COR-L47 (cell line): ENCODE results near the gene LEP.
"Not testable (repeated sequence)": the region's sequence is repeated elsewhere in the genome, so short reads cannot be mapped to it uniquely, and the experiment has no call there.

Source experiments
- DNase-seq: peaks from one replicate; lab custom pipeline; 2025; lab: John Stamatoyannopoulos, UW

The LEP gene

DNA sequence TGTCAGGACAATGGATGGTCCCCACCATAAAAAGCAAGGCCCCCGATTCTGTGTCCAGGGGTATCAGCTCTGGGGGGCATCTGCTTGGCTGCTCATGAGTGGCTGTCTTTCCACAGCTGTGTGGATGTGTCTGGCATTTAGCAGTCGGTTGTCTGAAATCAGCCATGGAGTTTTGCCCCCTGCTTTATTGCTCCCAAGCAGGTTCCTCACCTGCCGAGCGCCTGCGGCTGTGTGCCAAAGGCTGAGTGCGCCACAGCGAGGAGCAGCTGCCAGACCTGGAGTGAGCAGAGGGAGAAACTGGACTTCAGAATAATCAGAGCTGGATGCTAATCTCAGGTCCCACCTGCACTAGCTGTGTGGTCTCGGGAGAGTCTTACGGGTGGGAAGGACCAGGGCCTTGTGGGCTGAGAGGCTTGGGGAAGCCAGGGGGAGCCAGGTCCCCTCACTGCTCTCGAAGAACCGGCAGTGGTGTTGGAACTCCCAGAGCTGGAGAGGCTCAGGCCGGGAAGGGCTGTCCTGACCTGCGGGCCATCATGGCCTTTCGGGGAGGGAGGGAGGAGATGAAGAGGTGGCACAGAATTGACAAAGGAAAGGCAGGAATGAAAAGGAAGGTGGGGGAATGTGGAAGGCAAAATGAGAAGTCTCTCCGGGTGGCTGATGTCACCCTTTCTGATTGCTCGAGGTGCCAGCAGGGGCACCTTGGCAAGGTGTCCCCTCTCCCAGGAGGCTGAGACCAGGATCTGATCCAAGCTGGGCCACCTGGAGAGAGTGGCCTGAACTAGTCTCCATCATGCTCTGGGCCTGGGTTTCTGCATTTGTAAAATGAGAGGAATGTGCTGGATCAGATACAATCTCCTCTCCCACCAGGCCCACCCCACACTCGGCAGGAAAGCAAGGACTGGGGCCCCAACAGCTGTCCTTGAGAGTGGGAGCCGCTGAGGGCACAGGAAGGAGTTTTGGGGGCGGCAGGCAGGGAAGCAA, 30.2 kb upstream of the LEP start:
- DNase-seq, result peak; percentile 62

DNA sequence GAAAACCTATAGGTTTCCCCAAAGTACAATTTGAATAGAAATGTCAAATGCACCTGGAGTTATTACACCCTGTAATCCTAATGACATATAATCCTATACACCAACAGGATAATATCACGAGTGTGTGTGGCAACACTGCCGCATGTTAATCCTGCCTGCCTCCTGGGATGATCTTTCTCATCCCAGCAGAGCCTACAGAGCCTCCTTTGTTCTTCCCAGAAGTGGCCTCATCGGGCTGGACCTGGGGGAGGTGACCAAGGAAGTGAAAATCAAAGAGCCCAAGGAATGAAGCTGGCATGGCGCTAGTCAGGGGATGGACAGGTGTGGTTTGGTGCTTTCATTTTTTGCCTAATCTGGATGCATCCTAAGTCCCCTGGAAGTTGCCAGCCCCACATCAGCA, 29.5 kb upstream of the LEP start:
- DNase-seq, result no peak

DNA sequence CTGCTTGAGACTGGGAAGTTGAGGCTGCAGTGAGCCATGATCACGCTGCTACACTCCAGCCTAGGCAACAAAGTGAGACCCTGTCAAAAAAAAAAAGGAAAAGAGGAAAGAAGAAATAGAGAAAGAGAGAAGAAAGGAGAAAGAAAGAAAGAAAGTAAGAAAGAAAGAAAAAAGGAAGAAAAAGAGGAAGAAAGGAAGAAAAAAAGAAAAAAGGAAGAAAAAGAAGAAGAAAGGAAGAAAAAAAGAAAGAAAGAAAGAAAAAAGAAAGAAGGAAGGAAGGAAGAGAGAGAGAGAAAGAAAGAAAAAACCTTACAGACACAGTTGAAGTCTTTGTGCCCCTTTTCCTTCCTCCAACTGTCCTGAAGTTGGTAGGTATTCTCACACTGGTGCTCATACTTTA, 26.6 kb upstream of the LEP start:
- DNase-seq, result no peak

DNA sequence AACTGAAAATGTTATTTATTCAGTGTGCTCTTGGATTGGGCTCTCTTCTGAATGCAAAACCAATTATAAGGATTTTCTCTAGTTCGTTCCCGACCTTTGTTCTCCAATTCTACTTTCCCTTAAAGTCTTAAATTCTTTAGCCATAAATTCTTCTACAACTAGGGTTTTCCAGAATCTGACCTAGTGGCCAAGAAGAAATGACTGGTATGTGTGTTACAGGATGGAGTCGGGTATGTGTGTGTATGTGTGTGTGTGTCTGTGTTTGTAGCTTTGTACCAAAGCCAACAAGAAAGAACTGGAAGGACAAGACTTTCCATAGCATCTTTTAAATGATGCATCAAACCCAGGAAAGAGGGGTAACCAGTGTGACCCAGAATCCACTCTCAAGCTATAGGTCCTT, 25.8 kb upstream of the LEP start:
- DNase-seq, result no peak

DNA sequence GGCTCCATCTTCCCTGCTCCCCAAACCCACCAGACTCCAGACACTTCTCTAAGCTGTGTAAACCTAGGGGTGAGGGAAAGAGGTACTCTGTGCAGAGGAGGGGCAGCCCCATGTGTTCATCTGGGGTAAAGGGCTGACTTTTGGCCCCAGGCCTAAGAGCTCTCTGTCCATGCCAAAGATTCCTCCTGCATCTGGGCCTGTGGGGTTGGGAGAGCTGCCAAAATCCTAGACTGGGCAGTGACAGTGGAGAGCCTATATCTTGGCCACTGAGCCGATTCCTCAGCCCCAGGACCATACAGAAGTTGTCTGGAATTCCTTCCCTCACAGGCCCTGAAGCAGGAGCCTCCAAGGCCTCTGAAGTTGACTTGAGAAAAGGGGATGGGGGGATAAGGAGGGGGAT, 25.3 kb upstream of the LEP start:
- no peak for DNase-seq

DNA sequence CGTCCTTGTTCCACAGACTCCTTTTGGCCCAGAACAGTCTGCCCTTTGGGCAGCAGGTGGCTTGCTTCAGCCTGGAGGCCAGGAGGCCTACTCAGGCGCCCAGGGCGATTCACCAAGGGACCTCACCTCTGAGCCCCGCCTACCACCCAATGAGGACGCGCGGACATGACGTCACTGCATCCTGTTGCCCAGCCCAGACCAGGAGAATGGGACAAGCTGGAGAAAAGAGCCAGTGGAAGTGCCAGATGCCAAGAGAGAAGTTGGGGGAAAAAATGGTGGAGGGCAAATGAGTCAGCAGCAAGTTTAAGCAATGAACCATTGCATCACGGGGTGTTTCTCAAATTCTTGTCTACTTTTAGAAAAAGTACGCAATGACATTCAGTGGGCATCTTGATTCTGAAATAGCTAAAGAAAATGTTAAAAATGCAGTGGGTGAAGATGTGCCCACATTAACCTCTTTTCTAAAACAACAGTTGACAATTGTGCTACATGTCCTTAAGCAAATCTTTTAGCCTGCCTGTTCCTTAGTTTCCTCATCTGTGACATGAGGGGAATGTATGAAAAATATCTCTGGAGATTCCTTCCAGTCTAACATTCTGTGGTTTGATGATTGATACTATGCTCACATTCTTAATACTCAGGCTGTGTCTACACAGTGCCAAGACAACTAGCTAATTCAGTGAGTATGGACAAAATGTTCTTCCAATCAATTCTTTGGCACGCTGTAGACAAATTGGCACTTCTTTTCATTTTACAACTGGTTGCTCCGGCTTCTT, 23.9 kb upstream of the LEP start:
- no peak for DNase-seq

DNA sequence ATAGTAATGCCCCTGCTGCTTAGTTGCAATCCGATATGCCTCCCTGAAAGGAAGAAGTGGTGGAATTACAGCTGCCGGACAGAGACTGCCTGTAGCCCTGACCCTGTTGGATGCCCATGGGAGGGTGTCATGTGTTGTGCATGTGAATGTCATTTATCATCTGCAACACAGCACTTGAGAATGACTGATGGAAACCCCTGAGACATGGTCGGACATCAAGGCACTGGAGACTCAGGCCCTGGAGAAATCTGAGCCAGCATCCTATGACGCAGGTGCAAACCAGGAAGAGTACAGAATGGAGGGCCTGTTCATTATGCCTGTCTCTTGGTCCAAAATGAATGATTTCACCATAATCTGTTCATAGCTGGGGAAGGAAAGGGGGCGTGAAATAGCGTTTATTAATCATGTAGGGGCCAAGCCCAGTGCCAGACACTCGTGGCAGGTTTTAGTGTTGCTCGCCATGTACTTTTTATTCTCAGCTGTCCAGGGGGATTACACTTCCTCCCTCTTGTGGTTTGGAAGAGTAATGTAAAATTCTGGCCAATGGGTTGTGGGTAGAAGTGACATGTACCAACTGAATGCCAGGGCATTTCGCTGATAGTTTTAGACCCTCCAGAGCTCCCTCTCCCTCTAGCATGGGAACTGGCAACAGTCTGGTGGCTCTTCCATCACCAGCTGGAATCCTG, 23.0 kb upstream of the LEP start:
- no peak for DNase-seq

DNA sequence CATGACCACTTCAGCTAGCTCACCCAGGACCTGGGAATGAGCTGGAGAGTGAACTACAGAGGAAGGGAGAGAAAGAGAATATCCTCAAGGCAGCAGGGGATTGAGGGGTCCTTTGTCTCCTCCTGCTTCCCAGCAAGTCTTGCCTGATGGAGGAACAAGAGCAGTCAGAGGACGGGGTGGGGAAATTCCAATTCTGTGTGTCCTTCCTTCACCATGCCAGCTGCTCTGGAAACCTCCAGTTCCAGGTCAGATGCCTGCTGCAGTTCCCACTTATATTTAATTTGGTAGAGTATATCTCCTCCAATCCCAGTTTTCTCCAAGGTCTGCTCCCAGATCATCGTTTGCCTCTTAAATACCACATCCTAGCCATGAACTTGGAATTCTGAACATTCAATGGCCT, 21.4 kb upstream of the LEP start:
- no peak for DNase-seq

DNA sequence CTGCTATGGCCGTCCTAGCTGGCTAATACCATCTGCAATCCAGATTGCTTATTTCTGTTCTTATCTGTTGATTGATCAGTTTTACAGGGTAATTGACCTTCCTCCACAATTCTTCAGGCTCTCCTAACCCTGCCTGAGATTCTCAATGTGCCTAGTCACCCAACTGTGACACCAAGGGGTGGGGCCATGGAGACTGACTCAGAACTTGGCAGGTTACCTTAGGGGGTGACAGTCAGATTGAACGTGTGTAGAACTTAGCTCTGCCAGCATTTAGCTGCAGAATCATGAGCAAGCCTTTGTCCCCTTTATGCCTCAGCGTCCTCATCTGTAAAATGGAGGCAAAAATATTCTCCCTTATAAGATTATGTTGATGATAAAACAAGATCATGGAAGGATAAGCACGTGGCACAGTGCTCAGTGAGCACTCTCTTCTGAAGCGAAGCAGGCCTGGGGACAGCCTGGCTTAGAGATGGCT, 19.1 kb upstream of the LEP start:
- no peak for DNase-seq

DNA sequence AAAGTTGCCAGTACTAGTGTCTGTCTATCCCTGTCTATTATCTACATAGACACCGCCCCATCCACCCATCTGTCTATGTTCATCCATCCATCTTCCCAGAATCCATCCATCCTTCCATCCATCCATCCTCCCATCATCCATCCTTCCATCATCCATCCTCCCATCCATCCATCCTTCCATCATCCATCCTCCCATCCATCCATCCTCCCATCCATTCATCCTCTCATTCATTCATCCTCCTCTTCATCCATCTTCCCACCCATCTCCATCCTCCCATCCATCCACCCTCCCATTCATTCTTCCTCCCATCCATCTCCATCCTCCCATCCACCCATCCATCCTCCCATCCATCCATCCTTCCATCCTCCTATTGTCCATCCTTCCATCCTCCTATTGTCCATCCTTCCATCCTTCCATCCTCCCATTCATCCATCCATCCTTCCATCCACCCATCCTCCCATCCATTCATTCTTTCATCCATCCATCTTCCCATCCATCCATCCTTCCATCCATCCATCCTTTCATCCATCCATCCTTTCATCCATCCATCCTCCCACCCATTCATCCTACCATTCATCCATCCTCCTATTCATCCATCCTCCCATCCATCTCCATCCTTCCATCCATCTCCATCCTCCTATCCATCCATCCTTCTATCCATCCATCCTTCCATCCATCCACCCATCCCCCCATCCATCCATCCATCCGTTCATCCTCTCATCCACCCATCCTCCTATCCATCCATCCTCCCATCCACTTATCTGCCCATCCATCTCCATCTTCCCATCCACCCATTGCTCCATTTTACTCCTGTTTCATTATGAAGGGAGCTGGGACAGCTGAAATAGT, 14.7 kb upstream of the LEP start:
- DNase-seq, result no peak

DNA sequence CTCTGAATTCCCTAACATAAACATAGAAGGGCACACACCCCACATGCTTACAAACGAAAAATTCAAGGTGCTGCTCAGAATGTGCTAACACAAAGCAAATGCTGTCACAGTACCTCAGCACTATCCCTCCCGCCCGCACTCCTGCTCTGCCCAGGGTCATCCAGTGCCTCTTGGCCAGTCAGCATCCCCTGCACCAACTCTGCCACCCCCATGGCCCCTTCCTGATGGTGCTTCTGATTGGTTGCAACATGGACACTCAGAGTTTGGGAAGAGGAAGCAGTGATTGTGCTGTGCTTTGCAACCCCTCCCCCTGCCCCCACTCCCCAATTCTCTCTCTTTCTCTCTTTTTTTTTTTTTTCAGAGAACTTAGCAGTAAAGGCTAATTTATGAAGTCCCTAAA, 13.8 kb upstream of the LEP start:
- no peak for DNase-seq

DNA sequence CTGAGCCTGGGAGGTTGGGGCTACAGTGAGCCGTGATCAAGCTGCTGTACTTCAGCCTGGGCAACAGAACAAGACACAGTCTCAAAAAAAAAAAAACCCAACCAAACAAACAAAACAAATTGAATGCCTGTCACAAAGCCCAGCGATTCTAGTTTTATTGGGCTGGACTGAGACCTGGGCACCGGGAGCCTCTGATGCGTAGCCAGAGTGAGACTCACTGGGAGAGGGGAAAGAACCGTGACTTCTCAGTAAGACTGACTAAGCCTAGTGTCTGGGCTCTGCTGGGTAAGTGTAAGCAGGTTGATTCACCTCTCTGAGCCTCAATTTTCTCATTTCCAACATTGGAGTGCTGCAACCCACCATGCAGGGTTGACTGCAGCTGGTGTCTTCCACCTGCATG, 10.1 kb upstream of the LEP start:
- no peak for DNase-seq

DNA sequence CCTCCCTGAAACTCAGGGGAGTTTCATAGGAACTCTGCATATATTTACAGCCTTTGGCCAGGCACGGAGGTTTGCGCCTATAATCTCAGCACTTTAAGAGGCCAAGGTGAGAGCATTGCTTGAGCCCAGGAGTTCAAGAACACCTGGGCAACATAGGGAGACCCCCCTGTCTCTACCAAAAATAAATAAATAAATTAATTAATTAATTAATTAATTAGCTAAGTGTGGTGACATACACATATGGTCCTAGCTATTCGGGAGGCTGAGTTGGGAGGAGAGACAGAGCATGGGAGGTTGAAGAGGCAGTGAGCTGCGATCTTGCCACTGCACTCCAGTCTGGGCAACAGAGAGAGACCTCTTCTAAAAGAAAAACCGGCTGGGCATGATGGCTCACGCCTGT, 9.4 kb upstream of the LEP start:
- DNase-seq, result no peak

DNA sequence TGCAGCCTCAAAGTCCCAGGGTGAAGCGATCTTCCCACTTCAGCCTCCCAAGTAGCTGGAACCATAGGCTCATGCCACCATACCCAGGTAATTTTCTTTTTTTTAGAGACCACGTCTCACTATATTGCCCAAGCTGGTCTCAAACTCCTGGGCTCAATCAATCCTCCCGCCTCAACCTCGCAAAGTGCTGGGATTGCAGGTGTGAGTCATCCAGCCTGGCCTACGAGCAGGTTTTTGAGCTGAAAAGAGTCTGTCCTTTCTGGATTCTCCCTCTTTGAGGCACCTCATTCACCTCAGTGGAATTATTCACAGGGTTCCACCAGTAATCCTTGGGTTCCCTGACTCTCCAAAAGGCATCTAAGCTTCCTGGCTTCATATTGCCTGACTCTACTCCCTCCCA, 7.6 kb upstream of the LEP start:
- DNase-seq, result no peak

DNA sequence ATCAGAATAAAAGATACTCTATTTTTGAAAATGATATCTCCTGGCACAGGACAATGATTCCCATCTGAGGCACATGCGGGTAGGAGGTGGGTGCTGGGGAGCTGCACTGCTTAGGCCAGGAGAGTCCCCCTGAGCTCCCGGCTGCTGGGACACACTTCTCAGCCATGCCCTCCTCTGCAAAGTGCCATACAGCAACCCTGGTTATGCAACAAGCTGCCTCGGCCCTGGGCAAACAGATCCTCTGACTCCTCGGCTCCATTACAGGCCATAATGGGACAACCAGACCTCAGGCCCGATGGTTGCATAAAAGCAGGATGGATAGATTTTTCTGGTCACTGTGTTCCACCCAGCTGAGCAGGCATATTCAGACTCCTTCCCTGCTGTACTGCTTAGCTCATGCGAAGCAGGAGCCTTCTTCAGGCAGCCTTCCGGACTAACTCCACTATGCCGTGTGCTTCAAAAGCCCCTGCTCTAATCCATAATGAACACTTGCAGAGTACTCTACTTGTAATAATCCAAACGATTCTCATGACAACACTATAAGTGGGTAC, 6.5 kb upstream of the LEP start:
- DNase-seq, result no peak

DNA sequence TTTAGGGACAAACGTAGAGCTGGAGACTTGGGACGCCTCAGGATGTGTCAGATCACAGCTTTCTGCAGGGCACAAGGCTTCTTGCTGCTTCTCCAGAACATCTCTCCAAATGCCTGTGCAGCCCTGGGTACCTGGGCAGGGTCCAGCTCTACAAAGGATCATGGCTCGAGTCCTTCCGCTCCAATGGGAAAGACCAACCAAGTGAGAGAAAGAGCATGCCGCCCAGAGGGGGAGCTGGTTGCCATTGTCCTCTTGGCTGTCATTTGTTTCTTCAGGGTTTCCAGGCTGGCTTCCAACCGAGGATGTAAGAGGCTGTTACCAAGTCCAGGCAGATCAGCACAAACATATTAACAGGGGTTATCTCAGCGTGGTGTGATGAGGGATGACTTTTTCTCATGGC, 5.6 kb upstream of the LEP start:
- DNase-seq, result no peak

DNA sequence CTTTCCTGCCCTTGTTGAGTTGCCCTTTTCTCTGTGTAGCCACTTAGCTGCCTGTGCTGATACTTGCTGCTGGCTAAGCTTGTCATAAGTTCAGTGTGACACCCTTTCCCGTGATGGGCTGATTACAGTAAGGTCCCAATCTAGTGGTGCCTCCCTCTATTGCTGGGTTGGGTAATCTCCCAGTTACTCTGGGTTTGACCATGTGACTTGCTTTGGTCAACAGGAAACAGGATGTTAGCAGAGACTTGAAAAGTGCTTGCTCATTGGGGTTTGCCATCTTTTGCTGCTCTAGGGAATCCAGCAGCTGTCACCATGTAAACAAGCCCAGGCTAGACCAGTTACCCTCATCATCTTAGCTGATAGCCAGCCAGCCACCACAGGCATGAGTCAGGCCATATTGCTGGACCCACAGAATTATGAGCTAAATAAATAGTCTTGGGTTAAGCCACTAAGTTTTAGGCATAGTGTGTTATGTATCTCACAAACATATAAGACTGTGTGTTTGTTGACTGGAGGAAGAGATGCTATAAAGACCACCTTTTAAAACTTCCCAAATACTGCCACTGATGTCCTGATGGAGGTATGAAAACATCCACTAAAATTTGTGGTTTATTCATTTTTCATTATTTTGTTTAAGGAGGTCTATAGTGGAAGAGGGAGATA, 4.0 kb upstream of the LEP start:
- no peak for DNase-seq

DNA sequence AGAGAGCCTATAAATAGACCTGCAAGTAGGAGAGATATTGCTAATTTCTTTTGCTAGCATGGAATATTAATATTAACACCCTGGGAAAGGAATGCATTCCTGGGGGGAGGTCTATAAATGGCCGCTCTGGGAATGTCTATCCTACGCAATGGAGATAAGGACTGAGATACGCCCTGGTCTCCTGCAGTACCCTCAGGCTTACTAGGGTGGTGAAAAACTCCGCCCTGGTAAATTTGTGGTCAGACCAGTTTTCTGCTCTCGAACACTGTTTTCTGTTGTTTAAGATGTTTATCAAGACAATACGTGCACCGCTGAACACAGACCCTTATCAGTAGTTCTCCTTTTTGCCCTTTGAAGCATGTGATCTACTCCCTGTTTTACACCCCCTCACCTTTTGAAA, 1.9 kb upstream of the LEP start:
- not testable (repeated sequence) for DNase-seq

DNA sequence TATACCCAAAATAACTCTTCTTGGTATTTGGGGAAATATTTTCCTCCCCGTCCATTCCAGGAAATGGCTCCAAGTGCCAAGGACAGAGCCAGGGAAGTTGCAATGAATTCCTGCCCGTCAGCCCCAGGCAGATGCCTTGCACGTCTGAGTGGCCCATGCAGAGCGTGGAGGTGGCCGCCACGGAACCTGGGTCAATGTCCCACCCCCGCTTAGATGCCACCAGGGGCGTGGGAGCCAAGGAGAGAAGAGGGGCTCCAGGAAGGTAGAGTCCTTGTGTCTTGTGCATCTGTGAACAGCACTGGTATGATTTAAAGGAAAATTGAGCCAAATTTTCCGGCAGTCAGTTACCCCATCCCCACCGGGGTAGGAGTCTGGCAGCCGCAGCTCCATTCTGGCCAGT, 1.6 kb downstream of the LEP start:
- DNase-seq, result no peak

DNA sequence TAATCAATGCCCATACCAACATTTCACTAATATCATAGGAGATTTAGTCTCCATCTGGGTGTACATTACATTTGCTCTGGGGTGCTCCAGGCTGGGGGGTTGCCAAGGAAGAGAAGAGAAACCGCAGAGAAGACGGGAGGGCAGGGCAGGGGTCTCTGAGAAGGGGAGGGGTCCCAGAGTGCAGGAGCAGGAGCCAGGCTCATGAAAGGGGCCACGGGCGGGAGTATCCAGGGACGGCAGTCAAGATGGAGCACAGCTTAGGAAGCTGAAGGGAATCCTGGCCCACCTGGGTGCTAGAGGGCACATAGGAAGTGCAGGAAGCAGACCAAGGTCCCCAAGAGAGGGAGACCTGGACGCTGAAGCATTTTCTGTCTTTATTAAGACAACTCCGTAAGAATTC, 2.2 kb downstream of the LEP start:
- DNase-seq, result no peak

DNA sequence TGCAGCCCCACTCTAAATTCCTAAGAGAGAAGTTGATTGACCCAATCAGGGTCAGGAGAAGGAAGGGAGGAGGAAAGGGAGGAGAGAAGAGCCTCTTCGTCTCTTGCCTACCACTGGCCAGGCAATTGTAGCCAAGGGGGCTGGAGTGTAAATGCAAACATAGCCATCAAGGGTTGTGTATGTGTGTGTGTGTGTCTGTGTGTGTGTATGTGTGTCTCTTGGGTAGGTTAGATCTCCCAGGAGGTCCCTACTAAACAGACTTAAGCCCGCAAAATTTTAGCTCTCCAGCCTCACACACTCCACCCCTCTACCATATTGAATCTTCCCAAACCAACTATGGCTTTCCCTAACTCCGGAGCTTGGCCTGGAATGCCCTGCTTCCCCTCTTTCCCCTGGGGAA, 3.8 kb downstream of the LEP start:
- no peak for DNase-seq
